GM19240 (cell line): Measurements from ENCODE around the gene LETM1.

Source experiments
- DNase-seq: peaks from one replicate; pipeline ENCODE4 v3.0.0; 2011; ENCODE audit warnings: low spot score; ENCODE audit not compliant: insufficient read length

Gene LETM1

GRCh38 chr4:1795299-1796195 lies 60.4 kb downstream of the LETM1 start:
- DNase-seq, result no peak

DNA sequence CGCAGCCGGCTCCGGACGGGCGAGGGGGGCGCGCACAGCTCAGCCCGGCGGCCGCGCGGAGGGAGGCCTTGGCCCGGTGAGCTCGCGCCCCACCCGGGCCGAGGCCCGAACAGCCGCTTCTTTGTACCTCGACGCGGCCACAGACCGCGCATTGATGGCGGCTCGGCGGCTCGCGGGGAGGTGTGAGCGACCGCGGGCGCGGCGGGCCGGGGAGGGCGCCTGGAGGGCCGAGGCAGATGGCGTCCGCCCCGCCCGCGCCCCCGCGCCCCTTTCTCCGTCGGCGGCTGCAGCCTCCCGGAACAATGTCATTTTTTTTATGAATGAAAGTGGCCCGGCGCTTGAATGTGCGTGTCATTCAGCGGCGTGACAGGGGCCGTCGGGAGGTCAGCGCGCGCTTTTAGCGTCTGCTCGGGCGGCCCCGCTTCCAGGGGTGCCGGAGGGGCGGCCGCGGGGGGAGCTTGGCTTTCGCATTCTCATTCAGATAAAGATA lies 61.1 kb downstream of the LETM1 start:
- no peak for DNase-seq

GRCh38 chr4:1793940-1794808 lies 61.8 kb downstream of the LETM1 start:
- no peak for DNase-seq

- DNase-seq, result peak; percentile 67
These were observed 62.5 kb downstream of the LETM1 start for GRCh38 chr4:1793496-1793840.

DNA sequence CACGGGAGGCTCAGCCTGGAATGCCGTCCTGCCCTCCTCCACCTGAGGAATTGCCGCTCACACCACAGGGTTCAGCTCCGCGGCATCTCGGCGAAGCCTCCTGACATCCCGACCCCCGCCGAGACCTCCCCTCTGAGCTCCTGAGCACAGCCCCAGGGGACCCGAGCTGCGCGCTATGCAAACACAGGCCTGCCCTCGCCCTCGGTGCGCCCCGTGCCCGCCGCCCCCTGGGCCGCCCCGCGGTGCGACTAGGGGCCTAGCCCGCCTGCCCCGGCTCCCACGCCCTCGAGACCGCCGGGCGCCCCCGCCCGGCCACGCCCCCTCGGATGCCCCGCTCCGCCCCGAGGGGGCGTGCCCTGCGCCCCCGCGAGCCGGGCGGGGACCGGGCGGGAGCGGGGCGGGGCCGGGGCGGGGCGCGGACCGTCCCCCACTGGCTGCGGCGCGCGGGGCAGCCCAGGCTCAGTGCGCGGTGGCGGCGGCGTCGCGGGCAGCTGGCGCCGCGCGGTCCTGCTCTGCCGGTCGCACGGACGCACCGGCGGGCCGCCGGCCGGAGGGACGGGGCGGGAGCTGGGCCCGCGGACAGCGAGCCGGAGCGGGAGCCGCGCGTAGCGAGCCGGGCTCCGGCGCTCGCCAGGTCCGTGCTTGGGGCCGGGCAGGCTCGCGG lies 63.0 kb downstream of the LETM1 start, which contains the start of gene FGFR3:
Gene FGFR3, plus strand, starts transcription at position 462 of the 664 bp plus-strand sequence. CDS start 642 bp downstream, outside the sequence.
- peak; percentile 94 for DNase-seq

GRCh38 chr4:1792158-1792831 lies 63.7 kb downstream of the LETM1 start:
- DNase-seq, result no peak

DNA sequence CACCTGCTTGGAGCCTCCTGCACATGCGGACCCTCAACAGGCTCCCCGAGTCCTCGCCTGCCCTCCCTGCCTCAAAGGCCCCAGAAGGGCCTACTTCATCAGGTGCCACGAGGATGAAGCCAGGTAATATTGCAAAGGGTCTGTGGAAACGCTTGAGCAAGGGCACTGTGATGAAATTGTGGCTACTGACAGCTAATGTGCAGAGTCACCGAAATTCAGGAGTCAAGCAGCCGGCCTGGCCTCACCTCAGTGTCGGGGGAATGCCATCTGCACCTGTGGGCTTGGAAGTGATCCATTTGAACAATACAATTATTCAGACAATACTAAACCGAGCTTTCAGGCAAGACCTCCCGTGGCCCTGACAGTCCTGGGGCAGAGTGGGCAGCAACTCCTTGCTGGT lies 66.0 kb downstream of the LETM1 start:
- DNase-seq, result no peak

DNA sequence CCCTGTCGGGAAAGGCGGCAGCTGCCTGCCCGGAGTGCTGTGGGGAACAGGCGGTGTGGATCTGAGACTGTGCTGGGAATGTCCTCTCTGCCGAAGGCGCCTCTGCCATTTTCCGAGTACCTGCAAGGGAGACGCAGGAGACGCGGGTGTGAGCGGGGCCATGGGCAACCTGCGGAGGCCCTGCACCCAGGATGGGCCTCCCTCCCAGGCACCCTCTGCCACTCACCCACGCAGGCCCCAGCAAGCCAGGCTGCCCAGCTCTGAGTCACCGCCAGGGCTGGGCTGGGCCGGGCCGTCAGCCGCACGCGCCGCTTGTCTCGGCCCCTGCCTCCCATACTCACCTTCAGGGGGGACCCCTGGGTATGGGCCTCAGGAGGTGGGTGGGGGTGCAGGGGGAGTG lies 66.4 kb downstream of the LETM1 start:
- DNase-seq, result no peak

- DNase-seq, result no peak
These were observed 67.5 kb downstream of the LETM1 start for GRCh38 chr4:1788254-1788973.

- no peak for DNase-seq
These were observed 68.4 kb downstream of the LETM1 start for GRCh38 chr4:1787411-1788077.

DNA sequence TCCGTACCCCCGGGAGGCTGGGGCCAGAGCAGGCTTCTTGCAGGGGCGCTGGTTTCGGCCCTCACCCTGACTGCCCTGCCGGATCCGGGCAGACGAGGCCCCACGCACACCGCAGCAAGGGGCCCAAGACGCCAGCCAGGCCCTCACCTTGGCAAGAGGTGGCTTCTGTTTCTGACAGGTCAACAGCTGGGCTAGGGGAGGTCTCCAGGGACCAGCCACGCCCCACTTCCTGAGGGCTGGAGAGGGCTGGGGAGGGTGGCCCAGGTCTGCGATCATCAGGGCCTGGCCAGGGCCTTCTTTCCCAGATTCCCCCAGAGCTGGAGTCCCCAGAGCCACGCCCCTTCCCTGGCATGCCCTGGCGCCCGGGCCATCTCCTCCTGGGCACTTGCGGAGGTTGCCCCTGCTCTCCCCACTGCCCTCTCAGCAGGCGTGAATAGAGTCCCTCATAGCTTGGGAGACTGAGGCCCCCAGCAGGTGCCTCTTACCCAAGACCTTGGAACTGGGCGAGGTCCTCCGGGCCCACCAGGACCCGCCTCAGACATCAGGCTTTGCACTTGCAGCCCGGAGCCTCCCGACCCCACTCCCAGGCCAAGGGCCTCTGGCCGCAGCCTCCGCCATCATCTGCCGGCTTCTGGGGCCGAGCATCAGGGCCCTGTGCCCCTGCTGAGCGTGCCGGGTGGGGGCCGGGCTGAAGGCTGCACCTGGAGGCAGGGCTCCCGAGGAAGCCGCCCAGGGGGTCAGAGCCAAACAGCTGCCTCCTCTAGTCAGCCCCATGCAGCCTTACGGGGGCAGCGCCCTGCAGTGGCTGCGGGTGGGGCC lies 69.2 kb downstream of the LETM1 start:
- DNase-seq, result no peak

- no peak for DNase-seq
These were observed 70.4 kb downstream of the LETM1 start for GRCh38 chr4:1785592-1785991.

- DNase-seq, result no peak
These were observed 71.0 kb downstream of the LETM1 start for GRCh38 chr4:1784789-1785591.

DNA sequence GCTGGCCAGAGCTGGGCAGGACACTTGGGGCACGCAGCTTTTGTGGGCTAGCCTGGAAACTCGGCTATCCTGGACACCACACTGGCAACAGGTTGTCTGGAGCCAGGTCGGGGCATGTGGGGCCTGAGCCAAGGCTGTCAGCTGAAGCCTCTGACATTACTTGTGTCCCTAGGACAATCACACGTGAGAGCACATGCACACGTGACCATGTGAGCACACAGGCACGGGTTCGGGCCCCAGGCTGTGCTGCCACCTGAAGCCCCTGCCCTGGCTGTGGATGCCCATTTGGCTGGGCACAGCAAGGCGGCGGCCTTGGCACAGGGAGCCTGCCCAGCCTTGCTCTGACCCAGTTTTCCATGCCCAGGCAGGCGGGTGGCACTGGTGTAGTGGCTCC lies 71.6 kb downstream of the LETM1 start:
- no peak for DNase-seq

DNA sequence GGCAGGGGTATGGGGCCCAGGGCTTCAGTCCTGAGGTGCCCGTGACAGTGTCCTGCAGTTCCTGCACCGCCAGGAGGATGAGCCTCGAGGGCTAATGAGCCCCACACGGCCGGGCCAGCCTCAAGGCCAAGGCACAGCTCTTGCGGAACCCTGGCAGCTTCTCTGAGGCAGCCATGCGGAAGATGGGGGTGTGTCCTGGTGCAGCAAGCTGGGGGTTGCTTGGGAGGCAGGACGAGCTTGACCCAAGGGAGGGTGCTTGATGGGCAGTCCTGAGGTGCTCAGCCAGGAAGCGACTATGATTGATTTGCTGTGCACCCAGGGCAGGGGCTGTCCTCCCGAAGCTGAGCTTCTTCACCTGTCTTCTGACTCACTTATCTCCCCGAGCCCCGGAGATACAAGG lies 72.0 kb downstream of the LETM1 start:
- DNase-seq, result no peak

GRCh38 chr4:1783015-1783414 lies 72.9 kb downstream of the LETM1 start:
- no peak for DNase-seq

- no peak for DNase-seq
These were observed 75.5 kb downstream of the LETM1 start for GRCh38 chr4:1780435-1780834.
